Osteoblast (primary cell): ENCODE measurements around the gene ANKRD18A. TPM values are rescaled to one million over a fixed set of nuclear protein-coding genes. Genes with fewer than 3 reads are reported as not detected.

Experiments used
- DNase-seq: peaks from one replicate; pipeline ENCODE4 v3.0.0; 2011; ENCODE audit warnings: low spot score, mixed read lengths; ENCODE audit not compliant: insufficient read length; ENCODE audit errors: missing footprints
- H2AFZ ChIP-seq: 2 replicates; pipeline ENCODE4 v1.6.0; 2011; ENCODE audit warnings: mild to moderate bottlenecking, low read length
- H3K27ac ChIP-seq: 2 replicates; pipeline ENCODE4 v1.5.1; 2011; ENCODE audit warnings: mild to moderate bottlenecking, low read depth, low read length, moderate library complexity
- H3K27me3 ChIP-seq: 2 replicates; pipeline ENCODE4 v1.6.0; 2012; ENCODE audit warnings: mild to moderate bottlenecking, control low read depth, inconsistent platforms, low read length, moderate library complexity; ENCODE audit not compliant: insufficient read depth
- H3K36me3 ChIP-seq: 2 replicates; pipeline ENCODE4 v1.5.1; 2011; ENCODE audit warnings: mild to moderate bottlenecking, low read length, control low read depth, moderate library complexity; ENCODE audit not compliant: insufficient read depth
- H3K4me1 ChIP-seq: 2 replicates; pipeline ENCODE4 v1.5.1; 2011; ENCODE audit warnings: mild to moderate bottlenecking, low read length, control low read depth, moderate library complexity; ENCODE audit not compliant: insufficient read depth
- H3K4me2 ChIP-seq: 2 replicates; pipeline ENCODE4 v1.6.0; 2011; ENCODE audit warnings: mild to moderate bottlenecking, low read length; ENCODE audit not compliant: insufficient read depth
- H3K4me3 ChIP-seq: fragments of 200-600 bp; sonication (generic); 3 replicates; pipeline ENCODE4 v1.5.1; 2012; ENCODE audit warnings: mild to moderate bottlenecking, low read length, inconsistent platforms; ENCODE audit not compliant: insufficient read depth
- H3K79me2 ChIP-seq: 2 replicates; pipeline ENCODE4 v1.6.0; 2012; ENCODE audit warnings: mild to moderate bottlenecking, low read length, control low read depth, inconsistent platforms; ENCODE audit not compliant: insufficient read depth
- H3K9me3 ChIP-seq: 2 replicates; pipeline ENCODE4 v1.5.1; 2011; ENCODE audit warnings: low read depth, low read length, control low read depth
- H4K20me1 ChIP-seq: 2 replicates; pipeline ENCODE4 v1.6.0; 2012; ENCODE audit warnings: mild to moderate bottlenecking, low read length, control low read depth; ENCODE audit not compliant: insufficient read depth
- total RNA-seq: library from RNA; depleted of rRNA; stranded (reverse); fragments of >200 nt; gene quantifications from 2 replicates; pipeline ENCODE4 v1.2.3, GENCODE V29; 2012
- TF ChIP-seq, protein P1 (sequence below): IDR thresholded peaks from 2 replicates; pipeline ENCODE4 v1.5.1; 2011; ENCODE audit warnings: mild to moderate bottlenecking, low read depth, low read length, moderate library complexity; ENCODE audit errors: extremely low read depth

The ANKRD18A gene
- total RNA-seq, 1 donor: not detected

DNA sequence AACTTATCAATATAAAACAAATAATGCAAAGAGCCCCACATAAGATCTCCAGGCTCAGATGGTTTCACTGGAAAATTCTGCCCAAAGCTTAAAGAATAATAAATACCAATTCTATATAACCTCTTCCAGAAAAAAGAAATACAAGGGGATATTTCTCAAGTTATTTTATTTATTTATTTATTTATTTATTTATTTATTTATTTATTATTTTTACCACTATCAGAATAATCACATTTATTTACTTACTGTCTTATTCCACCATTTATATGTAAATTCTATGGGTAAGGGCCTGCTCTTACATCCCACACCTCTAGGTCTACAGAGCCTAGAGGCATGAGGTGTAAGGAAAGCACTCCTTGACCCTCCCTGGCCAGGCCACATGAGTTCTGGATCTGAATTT, 91.1 kb downstream of the ANKRD18A start:
- H3K79me2 ChIP-seq: no peaks in the 10 kb centered on the region
- no peaks in the 10 kb centered on the region for H4K20me1 ChIP-seq
- no peaks in the 10 kb centered on the region for H3K9me3 ChIP-seq
- H3K27me3 ChIP-seq: no peaks in the 10 kb centered on the region
- no peak overlapping the region for H3K27ac ChIP-seq
- H3K4me3 ChIP-seq: no peak overlapping the region
- no peak overlapping the region for H2AFZ ChIP-seq
- no peaks in the 10 kb centered on the region for H3K36me3 ChIP-seq
- TF ChIP-seq, protein P1, sequence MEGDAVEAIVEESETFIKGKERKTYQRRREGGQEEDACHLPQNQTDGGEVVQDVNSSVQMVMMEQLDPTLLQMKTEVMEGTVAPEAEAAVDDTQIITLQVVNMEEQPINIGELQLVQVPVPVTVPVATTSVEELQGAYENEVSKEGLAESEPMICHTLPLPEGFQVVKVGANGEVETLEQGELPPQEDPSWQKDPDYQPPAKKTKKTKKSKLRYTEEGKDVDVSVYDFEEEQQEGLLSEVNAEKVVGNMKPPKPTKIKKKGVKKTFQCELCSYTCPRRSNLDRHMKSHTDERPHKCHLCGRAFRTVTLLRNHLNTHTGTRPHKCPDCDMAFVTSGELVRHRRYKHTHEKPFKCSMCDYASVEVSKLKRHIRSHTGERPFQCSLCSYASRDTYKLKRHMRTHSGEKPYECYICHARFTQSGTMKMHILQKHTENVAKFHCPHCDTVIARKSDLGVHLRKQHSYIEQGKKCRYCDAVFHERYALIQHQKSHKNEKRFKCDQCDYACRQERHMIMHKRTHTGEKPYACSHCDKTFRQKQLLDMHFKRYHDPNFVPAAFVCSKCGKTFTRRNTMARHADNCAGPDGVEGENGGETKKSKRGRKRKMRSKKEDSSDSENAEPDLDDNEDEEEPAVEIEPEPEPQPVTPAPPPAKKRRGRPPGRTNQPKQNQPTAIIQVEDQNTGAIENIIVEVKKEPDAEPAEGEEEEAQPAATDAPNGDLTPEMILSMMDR: no peak
- no peak for DNase-seq
- H3K4me2 ChIP-seq: no peak overlapping the region
- no peaks in the 10 kb centered on the region for H3K4me1 ChIP-seq

DNA sequence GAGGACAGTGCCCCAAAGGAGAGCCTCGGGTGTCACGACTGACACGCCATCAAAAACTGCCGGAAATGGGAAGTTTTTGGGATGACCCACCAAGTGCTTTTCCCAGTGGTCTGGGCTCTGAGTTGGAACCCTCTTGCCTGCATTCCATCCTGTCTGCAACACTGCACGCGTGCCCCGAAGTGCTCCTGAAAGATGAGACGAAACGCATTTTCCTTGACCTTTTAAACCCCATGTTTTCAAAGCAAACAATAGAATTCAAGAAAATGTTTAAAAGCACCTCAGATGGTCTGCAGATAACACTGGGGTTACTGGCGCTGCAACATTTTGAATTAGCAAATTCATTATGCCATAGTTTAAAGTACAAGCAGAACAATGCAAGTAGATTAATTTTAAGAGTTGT, 92.9 kb downstream of the ANKRD18A start:
- DNase-seq: no peak
- Histone ChIP-seq H3K4me2 (no peak overlapping the region), H3K36me3 (no peaks in the 10 kb centered on the region), H4K20me1 (no peaks in the 10 kb centered on the region), H3K79me2 (no peaks in the 10 kb centered on the region), H3K27me3 (no peaks in the 10 kb centered on the region), H3K9me3 (no peaks in the 10 kb centered on the region), H3K4me3 (no peak overlapping the region), H2AFZ (no peak overlapping the region), H3K27ac (no peak overlapping the region), H3K4me1 (no peaks in the 10 kb centered on the region)
- TF ChIP-seq, protein P1: no peak

DNA sequence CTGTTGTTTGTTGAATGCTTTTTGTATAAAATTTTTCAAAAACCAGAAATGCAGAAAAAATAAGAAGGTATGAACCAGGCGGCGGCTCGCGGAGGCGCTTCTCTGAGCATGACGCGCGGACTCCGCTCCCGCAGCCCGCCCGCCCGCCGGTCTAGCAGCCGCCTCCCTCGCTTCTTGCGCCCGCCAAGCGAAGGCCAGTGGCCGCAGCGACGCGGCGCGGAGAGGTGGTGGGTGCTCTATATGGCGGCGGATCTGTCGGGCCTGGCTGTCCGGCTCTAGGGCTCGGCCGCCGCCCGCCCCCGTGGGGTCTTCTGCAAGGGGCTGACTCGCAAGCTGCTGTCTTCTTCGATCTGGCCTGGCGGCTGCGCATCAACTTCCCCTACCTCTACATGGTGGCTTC, 93.8 kb downstream of the ANKRD18A start:
- Histone ChIP-seq H3K9me3 (no peaks in the 10 kb centered on the region), H3K36me3 (no peaks in the 10 kb centered on the region), H2AFZ (no peak overlapping the region), H3K4me3 (no peak overlapping the region), H4K20me1 (no peaks in the 10 kb centered on the region), H3K27me3 (no peaks in the 10 kb centered on the region), H3K4me2 (no peak overlapping the region), H3K27ac (no peak overlapping the region), H3K4me1 (no peaks in the 10 kb centered on the region), H3K79me2 (no peaks in the 10 kb centered on the region)
- DNase-seq: no peak
- TF ChIP-seq, protein P1: no peak

DNA sequence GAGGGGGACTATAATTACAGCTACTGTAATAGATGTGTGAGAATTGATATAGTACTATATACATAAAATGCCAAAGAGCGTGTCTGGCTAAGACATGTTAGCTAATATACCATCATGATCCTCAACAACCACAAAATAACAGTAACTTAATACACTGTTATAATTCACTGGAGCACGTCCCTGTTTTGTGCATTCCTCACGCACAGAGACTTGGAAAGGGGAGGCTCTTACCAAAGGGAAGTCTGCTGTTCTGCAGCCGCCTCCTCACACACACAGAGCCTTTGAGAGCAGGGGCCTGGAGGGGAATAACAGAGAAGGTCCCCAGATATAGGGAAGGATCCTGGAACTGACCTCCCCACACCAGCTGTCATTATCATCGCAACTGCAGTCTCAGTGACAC, 97.3 kb downstream of the ANKRD18A start:
- H3K9me3 ChIP-seq: no peaks in the 10 kb centered on the region
- H3K27me3 ChIP-seq: no peaks in the 10 kb centered on the region
- H4K20me1 ChIP-seq: no peaks in the 10 kb centered on the region
- no peaks in the 10 kb centered on the region for H3K36me3 ChIP-seq
- peak; percentile 29 for DNase-seq
- H3K4me1 ChIP-seq: no peaks in the 10 kb centered on the region
- H2AFZ ChIP-seq: no peak overlapping the region
- no peak overlapping the region for H3K4me3 ChIP-seq
- H3K27ac ChIP-seq: no peak overlapping the region
- H3K4me2 ChIP-seq: no peak overlapping the region
- H3K79me2 ChIP-seq: no peaks in the 10 kb centered on the region
- TF ChIP-seq, protein P1: no peak
